ENCODE measurements around the gene GLDC.
"Not testable (repeated sequence)": the region's sequence is repeated elsewhere in the genome, so short reads cannot be mapped to it uniquely, and the experiment has no call there.

DNA sequence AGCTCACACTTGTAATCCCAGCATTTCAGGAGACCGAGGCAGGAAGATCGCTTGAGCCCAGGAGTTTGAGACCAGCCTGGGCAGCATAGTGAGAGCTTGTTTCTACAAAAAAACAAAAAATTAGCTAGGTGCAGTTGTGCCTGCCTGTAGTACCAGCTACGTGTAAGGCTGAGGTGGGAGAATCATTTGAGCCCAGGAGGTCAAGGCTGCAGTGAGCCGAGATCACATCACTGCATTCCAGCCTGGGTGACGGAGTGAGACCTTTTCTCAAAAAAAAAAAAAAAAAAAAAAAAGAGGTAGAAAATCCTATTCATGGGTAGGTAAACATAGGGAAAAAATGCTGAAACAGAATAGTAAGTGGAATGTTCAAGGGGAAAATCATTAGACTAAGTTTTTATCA, 102.9 kb downstream of the GLDC start:
- TF ChIP-seq, protein P1, sequence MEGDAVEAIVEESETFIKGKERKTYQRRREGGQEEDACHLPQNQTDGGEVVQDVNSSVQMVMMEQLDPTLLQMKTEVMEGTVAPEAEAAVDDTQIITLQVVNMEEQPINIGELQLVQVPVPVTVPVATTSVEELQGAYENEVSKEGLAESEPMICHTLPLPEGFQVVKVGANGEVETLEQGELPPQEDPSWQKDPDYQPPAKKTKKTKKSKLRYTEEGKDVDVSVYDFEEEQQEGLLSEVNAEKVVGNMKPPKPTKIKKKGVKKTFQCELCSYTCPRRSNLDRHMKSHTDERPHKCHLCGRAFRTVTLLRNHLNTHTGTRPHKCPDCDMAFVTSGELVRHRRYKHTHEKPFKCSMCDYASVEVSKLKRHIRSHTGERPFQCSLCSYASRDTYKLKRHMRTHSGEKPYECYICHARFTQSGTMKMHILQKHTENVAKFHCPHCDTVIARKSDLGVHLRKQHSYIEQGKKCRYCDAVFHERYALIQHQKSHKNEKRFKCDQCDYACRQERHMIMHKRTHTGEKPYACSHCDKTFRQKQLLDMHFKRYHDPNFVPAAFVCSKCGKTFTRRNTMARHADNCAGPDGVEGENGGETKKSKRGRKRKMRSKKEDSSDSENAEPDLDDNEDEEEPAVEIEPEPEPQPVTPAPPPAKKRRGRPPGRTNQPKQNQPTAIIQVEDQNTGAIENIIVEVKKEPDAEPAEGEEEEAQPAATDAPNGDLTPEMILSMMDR (IDR thresholded peaks at IDR 0.05), result not testable (repeated sequence)
- TF ChIP-seq POLR2A (IDR thresholded peaks at IDR 0.05), result not testable (repeated sequence)

All from body of pancreas (tissue), 4 donors.